Panc1 (cell line): ENCODE data around the gene UBASH3A. TPM values are rescaled to one million over a fixed set of nuclear protein-coding genes. Genes with fewer than 3 reads are reported as not detected.

Experiments
- ATAC-seq: fragments of 200-7000 bp; cut with Tn5 transposase; 2 replicates; pipeline ENCODE4 v1.9.1; 2020; ENCODE audit warnings: mild to moderate bottlenecking, moderate library complexity
- BruUV-seq: library from RNA; stranded (reverse); fragments of 400-500 nt; replicated peaks from 2 replicates; lab custom pipeline; 2021; lab: Mats Ljungman, UMichigan
- CTCF ChIA-PET: fragments of 300-600 bp; sonication (Branson Sonifier 250); formaldehyde crosslinking; loops from one replicate; lab custom pipeline; 2022; ENCODE audit warnings: antibody characterized with exemption; lab: Charles Lee
- POLR2A ChIA-PET: fragments of 300-600 bp; sonication (Branson Sonifier 250); formaldehyde crosslinking; loops from one replicate; lab custom pipeline; 2022; ENCODE audit warnings: antibody characterized with exemption; lab: Charles Lee
- DNase-seq: peaks from one replicate; pipeline ENCODE4 v3.0.0-alpha.2; 2010; ENCODE audit warnings: low read depth, low spot score
- H3K27ac ChIP-seq: 2 replicates; pipeline ENCODE4 v1.5.1; 2011; ENCODE audit warnings: mild to moderate bottlenecking, low read length, inconsistent platforms
- H3K27me3 ChIP-seq: fragments of 200-500 bp; sonication (Bioruptor generic); 2 replicates; pipeline ENCODE4 v1.6.0; 2014; ENCODE audit warnings: low read length, inconsistent platforms; ENCODE audit not compliant: control insufficient read depth, insufficient read depth
- H3K36me3 ChIP-seq: fragments of 200-500 bp; sonication (Bioruptor generic); 2 replicates; pipeline ENCODE4 v1.5.1; 2014; ENCODE audit warnings: inconsistent platforms, mild to moderate bottlenecking, low read length, moderate library complexity; ENCODE audit not compliant: control insufficient read depth, insufficient read depth
- H3K4me1 ChIP-seq: 2 replicates; pipeline ENCODE4 v1.5.1; 2011; ENCODE audit warnings: inconsistent platforms, mild to moderate bottlenecking, low read length, moderate library complexity; ENCODE audit not compliant: control insufficient read depth, insufficient read depth
- H3K4me3 ChIP-seq, 2 experiments: 2 replicates each; pipeline ENCODE4 v1.5.1; 2011 to 2012; ENCODE audit warnings: low read depth in 2 of 2, low read length in 2 of 2, mild to moderate bottlenecking in 2 of 2, inconsistent platforms in 1 of 2, moderate library complexity in 1 of 2
- H3K9me3 ChIP-seq: fragments of 200-500 bp; sonication (Bioruptor generic); 2 replicates; pipeline ENCODE4 v1.5.1; 2014; ENCODE audit warnings: low read depth, mild to moderate bottlenecking, inconsistent platforms, low read length, moderate library complexity; ENCODE audit not compliant: control insufficient read depth, insufficient read depth
- POLR2AphosphoS5 ChIP-seq: IDR thresholded peaks from 2 replicates; pipeline ENCODE4 v1.6.1; 2012; ENCODE audit warnings: mild to moderate bottlenecking, low read depth, low read length, moderate library complexity
- SIN3A ChIP-seq: IDR thresholded peaks from 2 replicates; pipeline ENCODE4 v1.6.1; 2012; ENCODE audit warnings: low read depth, mild to moderate bottlenecking, low read length, moderate library complexity, borderline replicate concordance; ENCODE audit not compliant: insufficient read depth
- TCF7L2 ChIP-seq: IDR thresholded peaks from 2 replicates; pipeline ENCODE4 v1.6.1; 2011; ENCODE audit warnings: mild to moderate bottlenecking, low read depth, low read length, inconsistent platforms
- in situ Hi-C: cut with HindIII; loops from 2 replicates; pipeline ENCODE4 v1.10.0; 2016; ENCODE audit warnings: low sequenced_read_pairs, low pct_unique_long_range_greater_than_20kb
- intact Hi-C: fragments of 100-400 bp; cut with micrococcal nuclease; formaldehyde crosslinking; loops from one replicate; pipeline ENCODE4 v1.10.0; 2022; ENCODE audit not compliant: unreplicated experiment
- total RNA-seq: library from RNA; stranded (reverse); gene quantifications from one replicate; pipeline ENCODE4 v1.2.1, GENCODE V29; 2021; ENCODE audit not compliant: unreplicated experiment
- TF ChIP-seq, protein P1 (sequence below): fragments of 450-650 bp; IDR thresholded peaks from 2 replicates; pipeline ENCODE4 v1.5.1; 2017; ENCODE audit warnings: mild to moderate bottlenecking
- TF ChIP-seq, protein P2 (sequence below), 2 experiments: IDR thresholded peaks; 2 replicates each; pipeline ENCODE4 v1.6.1; 2011 to 2012; ENCODE audit warnings: low read depth in 2 of 2, control low read depth in 1 of 2, low read length in 1 of 2, mild to moderate bottlenecking in 1 of 2, moderate library complexity in 1 of 2; ENCODE audit not compliant: insufficient read depth in 1 of 2

Gene UBASH3A
- total RNA-seq, 1 experiment from 2014 or later: 0.33 TPM

DNA sequence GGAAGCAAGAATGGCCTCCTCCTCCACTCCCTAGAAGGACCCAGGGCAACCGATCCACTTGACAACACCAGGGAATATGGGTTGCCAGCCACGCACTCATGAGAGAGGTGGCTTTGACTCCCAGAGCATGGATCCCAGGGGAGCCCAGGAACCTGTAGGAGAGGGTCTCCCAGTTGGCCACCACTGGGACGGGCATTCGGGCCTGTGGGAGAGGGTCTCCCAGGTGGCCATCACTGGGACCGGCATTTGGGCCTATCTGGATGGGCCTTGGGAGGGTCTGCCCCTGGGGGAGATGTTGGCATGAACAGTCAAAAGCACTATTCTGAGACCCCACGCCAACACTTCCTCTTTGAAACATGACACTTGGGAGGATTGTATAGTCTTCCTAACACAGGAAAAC, 37.9 kb upstream of the UBASH3A start:
- BruUV-seq: no TSS peak
- ATAC-seq (no peak), DNase-seq (no peak)
- Histone ChIP-seq H3K27ac (no peak overlapping the region), H3K4me3 (no peak overlapping the region), H3K27me3 (no peaks in the 10 kb centered on the region), H3K9me3 (no peaks in the 10 kb centered on the region), H3K36me3 (no peaks in the 10 kb centered on the region), H3K4me1 (no peaks in the 10 kb centered on the region; the same call in 1 of the 2 replicates)
- no peak for TF ChIP-seq SIN3A
- no peak for TF ChIP-seq POLR2AphosphoS5
- TF ChIP-seq TCF7L2: no peak
- TF ChIP-seq, protein P1, sequence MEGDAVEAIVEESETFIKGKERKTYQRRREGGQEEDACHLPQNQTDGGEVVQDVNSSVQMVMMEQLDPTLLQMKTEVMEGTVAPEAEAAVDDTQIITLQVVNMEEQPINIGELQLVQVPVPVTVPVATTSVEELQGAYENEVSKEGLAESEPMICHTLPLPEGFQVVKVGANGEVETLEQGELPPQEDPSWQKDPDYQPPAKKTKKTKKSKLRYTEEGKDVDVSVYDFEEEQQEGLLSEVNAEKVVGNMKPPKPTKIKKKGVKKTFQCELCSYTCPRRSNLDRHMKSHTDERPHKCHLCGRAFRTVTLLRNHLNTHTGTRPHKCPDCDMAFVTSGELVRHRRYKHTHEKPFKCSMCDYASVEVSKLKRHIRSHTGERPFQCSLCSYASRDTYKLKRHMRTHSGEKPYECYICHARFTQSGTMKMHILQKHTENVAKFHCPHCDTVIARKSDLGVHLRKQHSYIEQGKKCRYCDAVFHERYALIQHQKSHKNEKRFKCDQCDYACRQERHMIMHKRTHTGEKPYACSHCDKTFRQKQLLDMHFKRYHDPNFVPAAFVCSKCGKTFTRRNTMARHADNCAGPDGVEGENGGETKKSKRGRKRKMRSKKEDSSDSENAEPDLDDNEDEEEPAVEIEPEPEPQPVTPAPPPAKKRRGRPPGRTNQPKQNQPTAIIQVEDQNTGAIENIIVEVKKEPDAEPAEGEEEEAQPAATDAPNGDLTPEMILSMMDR: no peak
- TF ChIP-seq, protein P2, sequence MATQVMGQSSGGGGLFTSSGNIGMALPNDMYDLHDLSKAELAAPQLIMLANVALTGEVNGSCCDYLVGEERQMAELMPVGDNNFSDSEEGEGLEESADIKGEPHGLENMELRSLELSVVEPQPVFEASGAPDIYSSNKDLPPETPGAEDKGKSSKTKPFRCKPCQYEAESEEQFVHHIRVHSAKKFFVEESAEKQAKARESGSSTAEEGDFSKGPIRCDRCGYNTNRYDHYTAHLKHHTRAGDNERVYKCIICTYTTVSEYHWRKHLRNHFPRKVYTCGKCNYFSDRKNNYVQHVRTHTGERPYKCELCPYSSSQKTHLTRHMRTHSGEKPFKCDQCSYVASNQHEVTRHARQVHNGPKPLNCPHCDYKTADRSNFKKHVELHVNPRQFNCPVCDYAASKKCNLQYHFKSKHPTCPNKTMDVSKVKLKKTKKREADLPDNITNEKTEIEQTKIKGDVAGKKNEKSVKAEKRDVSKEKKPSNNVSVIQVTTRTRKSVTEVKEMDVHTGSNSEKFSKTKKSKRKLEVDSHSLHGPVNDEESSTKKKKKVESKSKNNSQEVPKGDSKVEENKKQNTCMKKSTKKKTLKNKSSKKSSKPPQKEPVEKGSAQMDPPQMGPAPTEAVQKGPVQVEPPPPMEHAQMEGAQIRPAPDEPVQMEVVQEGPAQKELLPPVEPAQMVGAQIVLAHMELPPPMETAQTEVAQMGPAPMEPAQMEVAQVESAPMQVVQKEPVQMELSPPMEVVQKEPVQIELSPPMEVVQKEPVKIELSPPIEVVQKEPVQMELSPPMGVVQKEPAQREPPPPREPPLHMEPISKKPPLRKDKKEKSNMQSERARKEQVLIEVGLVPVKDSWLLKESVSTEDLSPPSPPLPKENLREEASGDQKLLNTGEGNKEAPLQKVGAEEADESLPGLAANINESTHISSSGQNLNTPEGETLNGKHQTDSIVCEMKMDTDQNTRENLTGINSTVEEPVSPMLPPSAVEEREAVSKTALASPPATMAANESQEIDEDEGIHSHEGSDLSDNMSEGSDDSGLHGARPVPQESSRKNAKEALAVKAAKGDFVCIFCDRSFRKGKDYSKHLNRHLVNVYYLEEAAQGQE (IDR thresholded peaks at IDR 0.05; ENCODE audit: insufficient read depth in 1 of 2, low read depth in 2 of 2, low read length in 1 of 2): no peak
- intact Hi-C loops: no loop called here
- in situ Hi-C loops: no loop called here
- POLR2A ChIA-PET: no interaction called here
- CTCF ChIA-PET: no interaction called here

DNA sequence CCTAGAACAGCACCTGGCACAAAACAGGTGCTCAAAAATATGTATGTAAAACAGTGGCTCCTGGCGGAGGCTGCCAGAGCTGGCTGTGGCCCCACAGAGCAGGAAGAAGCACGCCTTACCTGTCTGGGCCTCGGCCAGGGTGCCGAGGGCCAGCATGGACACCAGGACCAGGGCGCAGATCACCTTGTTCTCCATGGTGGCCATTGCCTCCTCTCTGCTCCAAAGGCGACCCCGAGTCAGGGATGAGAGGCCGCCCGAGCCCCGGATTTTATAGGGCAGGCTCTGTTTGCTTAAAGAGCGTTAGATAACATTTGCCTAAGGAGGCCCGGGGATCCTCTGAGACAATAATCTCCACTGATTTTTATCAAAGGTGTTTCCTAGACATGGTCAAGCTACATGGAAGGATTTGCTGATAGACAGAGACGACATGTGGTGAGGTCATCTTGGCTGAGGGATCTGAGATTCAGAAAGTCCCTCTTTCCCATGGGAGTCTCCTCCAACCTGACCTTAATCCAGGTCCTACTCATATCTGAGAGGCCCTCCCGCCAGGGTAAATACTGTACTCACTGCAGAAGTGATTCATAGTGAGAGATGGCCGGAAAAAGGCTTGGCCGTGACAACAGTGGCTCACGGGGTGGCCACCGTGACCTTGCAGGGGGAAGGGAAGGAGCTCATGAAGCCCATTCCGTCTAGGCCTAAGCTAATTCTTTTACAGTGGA, 37.3 kb upstream of the UBASH3A start, which contains the start of gene TFF1:
Gene TFF1, minus strand, starts transcription at position 244 of the 719 bp plus-strand sequence. Its CDS starts 40 bp downstream, at position 204.
- no TSS peak for BruUV-seq
- DNase-seq (peak; percentile 27), ATAC-seq (peak; percentile 74)
- in situ Hi-C loops: no loop called here
- intact Hi-C loops: no loop called here
- H3K27me3 ChIP-seq: no peaks in the 10 kb centered on the region
- no peaks in the 10 kb centered on the region for H3K36me3 ChIP-seq
- ChIA-PET CTCF (no interaction called here), POLR2A (no interaction called here)
- no peak within 1 kb of the TSS for H3K27ac ChIP-seq
- no peak within 1 kb of the TSS for H3K4me3 ChIP-seq
- no peak for TF ChIP-seq POLR2AphosphoS5
- no peak for TF ChIP-seq SIN3A
- TF ChIP-seq, protein P1: no peak
- TF ChIP-seq TCF7L2: no peak
- TF ChIP-seq, protein P2 (IDR thresholded peaks at IDR 0.05; ENCODE audit: insufficient read depth in 1 of 2, low read depth in 2 of 2, low read length in 1 of 2): no peak
- no peaks in the 10 kb centered on the region; the same call in 1 of the 2 replicates for H3K4me1 ChIP-seq
- no peaks in the 10 kb centered on the region for H3K9me3 ChIP-seq
